HAP-1 (cell line): ENCODE results near the gene PYCARD.
A peak's percentile ranks its signal among the peaks of the same experiment; 100 is the strongest.

ENCODE experiments used
- DNase-seq, 2 experiments: peaks; one replicate each; pipeline ENCODE4 v3.0.0-alpha.2; 2016 to 2020; ENCODE audit warnings: low spot score in 2 of 2
- H3K27me3 ChIP-seq: fragments of 250-450 bp; sonication (Bioruptor Pico); 2 replicates; pipeline ENCODE4 v1.5.1; 2020; ENCODE audit warnings: low read depth, mild to moderate bottlenecking, moderate library complexity
- H3K36me3 ChIP-seq: fragments of 250-450 bp; sonication (Bioruptor Pico); replicated peaks from 2 replicates; pipeline ENCODE4 v1.5.1; 2020; ENCODE audit warnings: mild to moderate bottlenecking
- H3K4me1 ChIP-seq: fragments of 250-450 bp; sonication (Bioruptor Pico); 2 replicates; pipeline ENCODE4 v1.5.1; 2020; ENCODE audit warnings: mild to moderate bottlenecking
- H3K4me3 ChIP-seq: fragments of 250-450 bp; sonication (Bioruptor Pico); 2 replicates; pipeline ENCODE4 v1.5.1; 2020; ENCODE audit warnings: mild to moderate bottlenecking, moderate library complexity
- H3K9me3 ChIP-seq: fragments of 250-450 bp; sonication (Bioruptor Pico); 2 replicates; pipeline ENCODE4 v1.5.1; 2020; ENCODE audit warnings: mild to moderate bottlenecking, moderate library complexity
- in situ Hi-C: fragments of 300-500 bp; cut with MboI; formaldehyde crosslinking; loops from 3 replicates; pipeline ENCODE4 v1.14.3; 2020; ENCODE audit warnings: low sequenced_read_pairs, inconsistent platforms, mixed read lengths

The PYCARD gene

DNA sequence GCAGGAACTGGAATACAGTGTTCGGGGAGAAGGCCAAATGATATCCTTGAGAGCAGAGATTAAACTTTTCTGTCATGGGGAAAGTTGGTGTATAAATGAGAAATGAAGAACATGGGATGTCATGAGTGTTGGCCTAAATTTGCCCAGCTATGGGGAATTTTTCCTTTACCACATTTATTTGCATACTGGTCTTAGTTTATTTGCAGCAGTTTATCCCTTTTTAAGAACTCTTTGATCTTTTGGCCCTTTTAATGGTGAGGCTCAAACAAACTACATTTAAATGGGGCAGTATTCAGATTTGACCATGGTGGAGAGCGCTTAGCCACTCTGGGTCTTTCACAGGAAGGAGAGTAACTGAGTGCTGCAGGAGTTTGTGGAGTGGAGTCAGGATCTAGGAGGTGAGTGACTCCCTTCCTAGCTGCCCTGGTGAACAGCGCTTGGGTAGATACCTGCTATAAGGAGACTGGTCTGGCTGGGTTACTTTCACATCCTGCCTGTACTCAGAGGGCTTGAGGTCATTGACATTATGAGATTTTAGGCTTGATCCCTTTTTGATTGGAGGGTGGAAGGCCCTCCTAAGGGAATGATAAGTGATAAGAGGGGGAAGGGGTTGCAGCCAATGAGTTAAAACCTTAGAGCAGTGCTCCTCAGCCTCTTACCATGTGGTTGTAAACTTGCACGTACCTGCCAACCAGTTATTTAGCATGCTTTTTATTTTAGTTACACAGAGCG, 10.7 kb downstream of the PYCARD start:
- in situ Hi-C loops, result no loop called here
- H3K4me1 ChIP-seq, result no peaks in the 10 kb centered on the region
- H3K36me3 ChIP-seq, result peaks cover 99% of the 10 kb centered on the region
- H3K4me3 ChIP-seq, result no peak overlapping the region
- H3K9me3 ChIP-seq, result no peaks in the 10 kb centered on the region
- no peak for DNase-seq
- H3K27me3 ChIP-seq, result no peaks in the 10 kb centered on the region

DNA sequence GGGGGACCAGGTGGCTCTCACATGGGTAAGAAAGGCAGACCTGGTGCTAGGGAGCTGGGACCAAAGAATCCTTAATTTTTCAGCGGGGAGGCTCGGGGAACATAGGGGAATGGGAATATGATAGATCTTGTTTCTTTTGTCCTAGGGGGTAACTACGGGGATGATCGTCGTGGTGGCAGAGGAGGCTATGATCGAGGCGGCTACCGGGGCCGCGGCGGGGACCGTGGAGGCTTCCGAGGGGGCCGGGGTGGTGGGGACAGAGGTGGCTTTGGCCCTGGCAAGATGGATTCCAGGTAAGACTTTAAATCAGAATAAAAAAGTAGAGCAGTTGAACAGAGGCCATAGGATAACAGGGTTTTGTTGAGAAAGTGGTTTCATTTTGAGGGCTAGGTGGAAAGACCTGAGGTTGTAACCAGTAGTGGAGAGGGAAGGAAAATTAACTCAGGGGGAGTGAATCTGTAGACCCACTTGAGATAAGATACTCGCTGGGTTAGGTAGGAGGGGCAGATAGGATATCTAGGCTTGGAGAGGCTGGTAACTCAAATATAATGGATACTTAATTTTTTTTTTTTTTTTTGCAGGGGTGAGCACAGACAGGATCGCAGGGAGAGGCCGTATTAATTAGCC, 11.6 kb downstream of the PYCARD start:
- in situ Hi-C loops, result no loop called here

DNA sequence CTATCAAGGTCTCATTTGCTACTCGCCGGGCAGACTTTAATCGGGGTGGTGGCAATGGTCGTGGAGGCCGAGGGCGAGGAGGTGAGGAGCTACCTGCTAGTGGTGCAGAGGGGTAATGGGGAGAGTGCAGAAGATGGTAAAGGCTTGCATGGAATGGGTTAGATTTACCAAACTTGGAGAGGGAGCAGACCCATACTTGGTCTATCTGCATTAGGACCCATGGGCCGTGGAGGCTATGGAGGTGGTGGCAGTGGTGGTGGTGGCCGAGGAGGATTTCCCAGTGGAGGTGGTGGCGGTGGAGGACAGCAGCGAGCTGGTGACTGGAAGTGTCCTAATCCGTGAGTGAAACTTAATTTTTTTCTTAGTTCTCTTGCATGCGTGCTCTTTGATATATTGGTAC, 12.5 kb downstream of the PYCARD start:
- Histone ChIP-seq H3K4me3 (no peak overlapping the region), H3K9me3 (no peaks in the 10 kb centered on the region), H3K4me1 (no peaks in the 10 kb centered on the region), H3K27me3 (no peaks in the 10 kb centered on the region), H3K36me3 (peaks cover 100% of the 10 kb centered on the region)
- in situ Hi-C loops, result no loop called here
- DNase-seq, result no peak

More for the DNA sequence above, 11.6 kb downstream of the PYCARD start:
- H3K4me3 ChIP-seq, result no peak overlapping the region
- no peaks in the 10 kb centered on the region for H3K27me3 ChIP-seq
- no peaks in the 10 kb centered on the region for H3K9me3 ChIP-seq
- peaks cover 100% of the 10 kb centered on the region for H3K36me3 ChIP-seq
- no peaks in the 10 kb centered on the region for H3K4me1 ChIP-seq
- DNase-seq, result no peak

DNA sequence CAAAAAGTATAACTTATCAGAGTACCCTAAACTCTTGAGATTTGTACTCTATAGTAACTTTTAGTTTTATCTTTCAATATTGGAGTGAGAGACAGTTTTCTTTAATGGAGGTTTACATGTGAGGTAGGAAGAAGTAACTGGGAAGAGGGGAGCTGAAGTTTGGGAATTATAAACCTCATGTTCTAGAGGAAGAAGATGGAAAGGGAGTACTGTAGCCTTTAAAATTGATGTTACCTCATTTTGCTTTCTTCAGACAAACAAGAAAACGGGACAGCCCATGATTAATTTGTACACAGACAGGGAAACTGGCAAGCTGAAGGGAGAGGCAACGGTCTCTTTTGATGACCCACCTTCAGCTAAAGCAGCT, 13.2 kb downstream of the PYCARD start:
- Histone ChIP-seq H3K4me1 (no peaks in the 10 kb centered on the region), H3K4me3 (no peak overlapping the region), H3K36me3 (peaks cover 99% of the 10 kb centered on the region), H3K27me3 (no peaks in the 10 kb centered on the region), H3K9me3 (no peaks in the 10 kb centered on the region)
- in situ Hi-C loops, result no loop called here
- DNase-seq, result peak in 1 of 2 experiments; percentile 1

DNA sequence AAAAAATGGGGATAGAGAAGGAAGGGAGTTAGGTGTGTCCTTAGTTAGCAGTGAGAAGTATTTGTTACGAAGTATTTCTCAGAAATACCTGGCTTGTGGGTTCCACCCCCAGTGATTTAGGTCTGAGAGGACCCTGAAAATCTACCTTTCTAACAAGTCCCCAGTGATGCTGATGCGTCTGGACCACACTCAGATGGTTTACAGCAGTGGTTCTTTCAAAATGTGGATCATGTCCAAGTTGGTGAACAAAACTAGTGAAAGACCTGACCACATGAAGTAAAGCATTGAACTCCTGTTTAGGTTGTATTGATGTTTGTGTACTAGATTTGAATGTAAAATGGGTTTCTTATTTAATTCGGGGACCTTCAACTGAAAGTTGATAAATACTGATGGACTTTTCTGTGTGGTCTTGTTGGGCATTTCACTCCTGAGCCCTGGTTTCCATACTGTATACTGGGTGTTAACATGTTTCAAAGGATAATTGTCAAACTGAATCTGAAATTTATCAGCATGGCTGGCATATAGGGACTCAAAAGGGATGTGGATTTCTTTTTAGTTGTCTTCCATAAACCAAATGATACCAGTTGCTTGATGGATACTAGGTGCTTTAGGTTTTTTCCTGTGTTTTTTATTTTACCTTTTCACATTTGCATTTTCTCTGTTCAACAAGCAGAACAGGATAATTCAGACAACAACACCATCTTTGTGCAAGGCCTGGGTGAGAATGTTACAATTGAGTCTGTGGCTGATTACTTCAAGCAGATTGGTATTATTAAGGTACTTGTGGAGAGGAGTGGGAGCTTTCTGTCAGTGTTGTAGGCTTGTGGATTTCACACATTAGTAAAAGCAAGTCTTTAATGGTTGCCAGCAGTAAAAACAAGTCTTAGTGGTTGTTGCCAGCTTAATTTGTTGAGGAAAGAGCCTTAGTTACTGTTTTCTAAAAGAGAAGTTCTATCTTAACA, 13.8 kb downstream of the PYCARD start:
- no peaks in the 10 kb centered on the region for H3K27me3 ChIP-seq
- peaks cover 99% of the 10 kb centered on the region for H3K36me3 ChIP-seq
- no peaks in the 10 kb centered on the region for H3K4me1 ChIP-seq
- DNase-seq, result peak in 1 of 2 experiments; percentile 2
- no peak overlapping the region for H3K4me3 ChIP-seq
- no peaks in the 10 kb centered on the region for H3K9me3 ChIP-seq
- in situ Hi-C loops, result no loop called here

DNA sequence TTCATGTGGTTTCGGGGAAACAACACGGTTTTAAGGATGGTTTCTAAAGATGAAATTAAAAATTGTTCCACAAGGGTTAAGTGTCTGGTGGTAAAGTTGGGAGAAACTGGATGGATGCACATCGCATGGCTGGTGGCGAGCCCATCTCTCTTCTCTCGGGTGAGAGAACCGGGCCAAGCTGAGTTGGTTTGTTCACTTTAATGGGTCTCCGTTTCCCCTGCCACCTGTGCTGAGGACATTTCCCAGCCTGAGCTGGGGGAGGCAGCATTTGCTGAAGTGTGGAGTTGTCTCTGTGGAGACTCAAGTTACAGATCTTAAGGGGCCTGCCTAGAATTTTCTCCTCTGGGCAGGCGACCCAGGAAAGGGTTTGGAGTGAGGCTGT, 14.8 kb downstream of the PYCARD start:
- Histone ChIP-seq H3K36me3 (peaks cover 99% of the 10 kb centered on the region), H3K9me3 (no peaks in the 10 kb centered on the region), H3K4me3 (no peak overlapping the region), H3K4me1 (no peaks in the 10 kb centered on the region), H3K27me3 (no peaks in the 10 kb centered on the region)
- peak in 1 of 2 experiments; percentile 2 for DNase-seq
- in situ Hi-C loops, result no loop called here

DNA sequence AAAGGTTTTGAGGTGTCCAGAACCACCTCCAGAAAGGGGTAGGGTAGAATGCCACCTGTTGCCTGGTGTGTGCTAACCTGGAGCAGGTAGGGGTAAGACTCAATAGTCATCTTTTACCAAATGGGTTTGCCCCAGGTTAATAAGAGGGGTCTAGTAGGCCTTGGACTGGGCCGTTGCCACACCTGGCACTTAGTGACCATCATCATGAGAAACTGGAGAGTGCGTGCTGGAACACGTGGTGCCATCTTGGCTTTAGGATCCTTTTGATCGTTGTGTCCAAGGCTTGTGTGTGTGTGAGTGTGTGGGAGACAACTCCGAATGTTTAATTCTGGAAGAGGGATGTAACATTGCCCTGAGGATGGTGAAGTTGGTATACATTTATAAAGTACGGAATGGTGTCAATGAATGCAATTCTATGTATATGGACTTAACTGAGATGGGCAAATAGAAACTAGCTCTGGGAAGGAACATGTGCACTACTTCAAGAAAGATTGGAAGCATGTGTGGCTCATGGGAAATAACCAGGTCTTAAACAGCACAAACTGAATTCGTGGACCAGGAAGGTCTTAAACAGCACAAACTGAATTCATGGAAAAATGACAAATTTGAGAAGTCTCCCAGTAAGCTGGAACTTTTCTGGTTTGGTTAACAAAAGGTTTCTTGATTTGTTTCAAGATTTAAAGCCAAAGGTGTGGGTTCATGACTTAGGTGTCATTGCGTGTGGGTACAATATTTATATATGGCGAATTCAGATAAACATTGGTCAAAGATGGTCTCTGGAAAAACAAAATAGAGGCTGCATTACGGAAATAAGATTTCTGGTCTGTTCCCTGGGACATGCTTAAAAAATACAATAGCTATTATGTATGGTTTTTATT, 15.4 kb downstream of the PYCARD start:
- in situ Hi-C loops, result no loop called here
- Histone ChIP-seq H3K4me1 (peaks cover 4% of the 10 kb centered on the region; the same call in 1 of the 2 replicates), H3K4me3 (no peak overlapping the region), H3K36me3 (peaks cover 99% of the 10 kb centered on the region), H3K27me3 (no peaks in the 10 kb centered on the region), H3K9me3 (no peaks in the 10 kb centered on the region)
- peak in 1 of 2 experiments; percentile 2 for DNase-seq

DNA sequence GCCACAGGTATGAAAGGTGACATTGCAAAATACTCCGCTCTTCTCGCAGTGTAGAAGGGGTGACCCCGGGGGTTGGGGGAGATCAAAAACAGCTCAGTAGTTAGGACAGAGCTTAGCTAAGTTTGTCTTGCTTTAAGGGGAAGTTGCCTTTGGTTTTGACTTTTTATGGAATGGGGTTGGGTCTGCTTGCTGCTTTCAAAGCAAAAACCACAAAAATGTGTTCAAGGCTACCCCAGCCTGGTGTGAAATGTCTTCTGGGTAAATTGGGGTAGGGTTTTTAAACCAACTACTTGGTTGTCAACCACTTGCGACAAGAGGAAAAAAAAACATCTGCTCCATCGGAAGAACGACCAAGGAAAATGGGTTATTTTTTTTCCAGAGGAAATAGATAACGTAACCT, 16.4 kb downstream of the PYCARD start:
- peaks cover 5% of the 10 kb centered on the region; the same call in 1 of the 2 replicates for H3K4me1 ChIP-seq

DNA sequence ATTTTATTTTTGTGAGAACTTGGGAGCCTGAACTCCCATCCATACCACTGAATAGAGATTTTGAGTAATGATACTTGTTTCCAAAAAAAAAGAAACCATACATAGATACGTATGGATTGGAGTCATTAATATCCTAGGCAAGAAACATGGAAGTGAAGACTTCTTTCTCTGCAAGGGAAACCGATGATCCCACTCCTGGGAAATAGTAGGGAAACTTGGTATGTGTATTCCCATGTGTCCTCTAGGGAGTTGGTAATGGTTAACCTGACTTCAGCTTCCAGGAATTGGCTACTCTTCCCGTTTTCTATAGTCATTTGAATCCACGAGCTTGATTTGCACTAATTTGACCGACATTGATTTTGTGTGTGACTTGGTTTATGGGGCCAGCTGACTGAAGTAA, 17.2 kb downstream of the PYCARD start:
- H3K36me3 ChIP-seq, result peaks cover 98% of the 10 kb centered on the region
- DNase-seq, result no peak
- H3K9me3 ChIP-seq, result no peaks in the 10 kb centered on the region
- no peak overlapping the region for H3K4me3 ChIP-seq
- in situ Hi-C loops, result no loop called here
- no peaks in the 10 kb centered on the region for H3K27me3 ChIP-seq
- peaks cover 5% of the 10 kb centered on the region; the same call in 1 of the 2 replicates for H3K4me1 ChIP-seq

More for the DNA sequence above, 16.4 kb downstream of the PYCARD start:
- Histone ChIP-seq H3K36me3 (peaks cover 99% of the 10 kb centered on the region), H3K27me3 (no peaks in the 10 kb centered on the region), H3K9me3 (no peaks in the 10 kb centered on the region), H3K4me3 (no peak overlapping the region)
- in situ Hi-C loops, result no loop called here
- no peak for DNase-seq

DNA sequence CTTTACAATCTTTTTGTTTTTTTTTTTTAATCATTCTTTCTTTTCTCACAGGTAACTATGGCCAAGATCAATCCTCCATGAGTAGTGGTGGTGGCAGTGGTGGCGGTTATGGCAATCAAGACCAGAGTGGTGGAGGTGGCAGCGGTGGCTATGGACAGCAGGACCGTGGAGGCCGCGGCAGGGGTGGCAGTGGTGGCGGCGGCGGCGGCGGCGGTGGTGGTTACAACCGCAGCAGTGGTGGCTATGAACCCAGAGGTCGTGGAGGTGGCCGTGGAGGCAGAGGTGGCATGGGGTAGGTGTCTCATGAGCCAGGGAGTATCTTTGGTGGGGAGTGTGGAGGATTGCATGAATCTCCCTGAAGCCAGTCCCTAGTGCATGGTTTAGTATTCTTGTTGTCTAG, 17.7 kb downstream of the PYCARD start:
- Histone ChIP-seq H3K4me1 (peaks cover 5% of the 10 kb centered on the region; the same call in 1 of the 2 replicates), H3K36me3 (peaks cover 96% of the 10 kb centered on the region), H3K27me3 (no peaks in the 10 kb centered on the region), H3K9me3 (no peaks in the 10 kb centered on the region), H3K4me3 (no peak overlapping the region)
- in situ Hi-C loops, result no loop called here
- no peak for DNase-seq

DNA sequence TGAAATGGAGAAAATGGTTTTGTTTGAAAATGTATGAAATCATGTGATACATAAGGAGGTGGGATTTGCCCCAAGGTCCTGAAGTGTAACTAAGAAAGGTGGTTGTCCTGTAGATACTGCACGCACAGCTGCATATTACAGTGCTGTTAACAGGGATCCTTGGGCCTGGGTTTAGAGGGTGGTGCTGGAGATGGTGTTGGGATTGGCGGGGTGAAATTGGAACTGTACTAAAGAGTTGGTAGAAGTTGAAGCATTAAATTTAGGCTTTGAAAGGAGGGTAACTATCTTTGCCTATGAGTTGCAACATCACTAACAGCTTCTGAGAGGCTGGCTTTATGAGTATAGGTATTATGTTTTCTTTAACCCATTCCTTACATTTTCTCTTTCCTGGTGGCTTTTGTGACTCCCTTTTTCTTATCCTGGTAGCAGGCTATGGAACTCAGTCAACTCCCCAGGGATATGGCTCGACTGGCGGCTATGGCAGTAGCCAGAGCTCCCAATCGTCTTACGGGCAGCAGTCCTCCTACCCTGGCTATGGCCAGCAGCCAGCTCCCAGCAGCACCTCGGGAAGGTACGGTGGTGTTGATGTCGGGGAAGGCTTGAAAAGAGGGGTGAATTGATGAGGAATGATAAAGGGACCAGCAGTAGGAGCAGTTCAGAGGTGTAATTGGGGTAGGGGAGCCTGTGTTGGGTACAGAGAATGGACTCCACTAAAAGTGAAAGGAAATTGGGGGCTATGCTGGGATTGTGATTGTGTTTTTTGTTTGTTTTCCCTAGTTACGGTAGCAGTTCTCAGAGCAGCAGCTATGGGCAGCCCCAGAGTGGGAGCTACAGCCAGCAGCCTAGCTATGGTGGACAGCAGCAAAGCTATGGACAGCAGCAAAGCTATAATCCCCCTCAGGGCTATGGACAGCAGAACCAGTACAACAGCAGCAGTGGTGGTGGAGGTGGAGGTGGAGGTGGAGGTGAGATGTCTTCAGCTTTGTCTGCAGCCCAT, 18.8 kb downstream of the PYCARD start:
- DNase-seq, result peak in 1 of 2 experiments; percentile 26
- in situ Hi-C loops, result no loop called here
- no peaks in the 10 kb centered on the region for H3K27me3 ChIP-seq
- H3K36me3 ChIP-seq, result peaks cover 84% of the 10 kb centered on the region
- peaks cover 11% of the 10 kb centered on the region for H3K4me1 ChIP-seq
- H3K9me3 ChIP-seq, result no peaks in the 10 kb centered on the region
- no peak overlapping the region for H3K4me3 ChIP-seq

DNA sequence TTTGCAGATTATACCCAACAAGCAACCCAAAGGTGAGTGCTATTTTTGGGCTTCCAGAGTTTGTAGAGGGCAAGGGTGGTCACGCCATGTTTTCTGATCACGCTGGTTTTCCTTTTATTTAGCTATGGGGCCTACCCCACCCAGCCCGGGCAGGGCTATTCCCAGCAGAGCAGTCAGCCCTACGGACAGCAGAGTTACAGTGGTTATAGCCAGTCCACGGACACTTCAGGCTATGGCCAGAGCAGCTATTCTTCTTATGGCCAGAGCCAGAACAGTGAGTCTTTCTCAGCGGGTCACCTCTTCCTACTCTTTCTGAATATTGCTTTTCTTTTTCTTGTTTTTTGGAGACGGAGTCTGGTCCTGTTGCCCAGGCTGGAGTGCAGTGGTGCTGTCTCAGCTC, 20.2 kb downstream of the PYCARD start:
- no peaks in the 10 kb centered on the region for H3K9me3 ChIP-seq
- peak overlapping the region; percentile 99 for H3K4me3 ChIP-seq
- H3K27me3 ChIP-seq, result no peaks in the 10 kb centered on the region
- DNase-seq, result no peak
- H3K4me1 ChIP-seq, result peaks cover 13% of the 10 kb centered on the region
- in situ Hi-C loops, result no loop called here
- H3K36me3 ChIP-seq, result peaks cover 71% of the 10 kb centered on the region
